ENCODE data around the gene LEKR1.

DNA sequence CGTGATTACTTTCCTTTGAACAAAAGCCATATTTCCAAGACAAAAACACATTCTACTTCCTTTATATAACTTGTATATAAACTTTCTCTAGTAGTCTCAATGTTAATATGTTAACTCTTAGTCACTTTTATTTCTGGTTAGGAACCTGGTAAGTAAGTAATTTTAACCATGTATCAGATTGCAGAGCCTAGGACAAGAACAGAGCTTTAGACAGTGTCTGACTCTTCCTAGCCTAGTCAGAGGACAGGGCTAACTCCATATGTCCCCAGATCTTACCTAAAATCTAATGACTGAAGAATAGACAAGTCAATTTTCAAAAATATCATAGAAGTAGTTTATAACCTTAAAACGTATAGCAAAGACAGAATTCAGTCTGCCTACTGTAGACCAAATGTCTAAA is 8.3 kb downstream of the LEKR1 start:
- TF ChIP-seq, protein P1, sequence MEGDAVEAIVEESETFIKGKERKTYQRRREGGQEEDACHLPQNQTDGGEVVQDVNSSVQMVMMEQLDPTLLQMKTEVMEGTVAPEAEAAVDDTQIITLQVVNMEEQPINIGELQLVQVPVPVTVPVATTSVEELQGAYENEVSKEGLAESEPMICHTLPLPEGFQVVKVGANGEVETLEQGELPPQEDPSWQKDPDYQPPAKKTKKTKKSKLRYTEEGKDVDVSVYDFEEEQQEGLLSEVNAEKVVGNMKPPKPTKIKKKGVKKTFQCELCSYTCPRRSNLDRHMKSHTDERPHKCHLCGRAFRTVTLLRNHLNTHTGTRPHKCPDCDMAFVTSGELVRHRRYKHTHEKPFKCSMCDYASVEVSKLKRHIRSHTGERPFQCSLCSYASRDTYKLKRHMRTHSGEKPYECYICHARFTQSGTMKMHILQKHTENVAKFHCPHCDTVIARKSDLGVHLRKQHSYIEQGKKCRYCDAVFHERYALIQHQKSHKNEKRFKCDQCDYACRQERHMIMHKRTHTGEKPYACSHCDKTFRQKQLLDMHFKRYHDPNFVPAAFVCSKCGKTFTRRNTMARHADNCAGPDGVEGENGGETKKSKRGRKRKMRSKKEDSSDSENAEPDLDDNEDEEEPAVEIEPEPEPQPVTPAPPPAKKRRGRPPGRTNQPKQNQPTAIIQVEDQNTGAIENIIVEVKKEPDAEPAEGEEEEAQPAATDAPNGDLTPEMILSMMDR (IDR thresholded peaks at IDR 0.05): no peak
- no peak for TF ChIP-seq POLR2A (IDR thresholded peaks at IDR 0.05)
